Suprapubic skin (tissue), 4 donors: Measurements from ENCODE around the gene PRDM10. TPM values are rescaled to one million over a fixed set of nuclear protein-coding genes. Genes with fewer than 3 reads are reported as not detected.

Experiments used
- DNase-seq, 2 donors: peaks; one replicate each; pipeline ENCODE4 v3.0.0-alpha.2; 2019; ENCODE audit warnings: low spot score in 2 of 2
- H3K27ac ChIP-seq: fragments of 200-600 bp; sonication (generic); one replicate; pipeline ENCODE4 v1.5.1; 2019
- H3K27me3 ChIP-seq: fragments of 200-600 bp; sonication (generic); one replicate; pipeline ENCODE4 v1.5.1; 2019
- H3K36me3 ChIP-seq: fragments of 200-600 bp; sonication (generic); one replicate; pipeline ENCODE4 v1.5.1; 2019
- H3K4me1 ChIP-seq: fragments of 200-600 bp; sonication (generic); one replicate; pipeline ENCODE4 v1.5.1; 2019
- H3K4me3 ChIP-seq: fragments of 200-600 bp; sonication (generic); one replicate; pipeline ENCODE4 v1.5.1; 2019; ENCODE audit warnings: mild to moderate bottlenecking
- H3K9me3 ChIP-seq: fragments of 200-600 bp; sonication (generic); one replicate; pipeline ENCODE4 v1.5.1; 2019
- CTCF ChIP-seq, 2 donors: fragments of 200-600 bp in 1 of 2; fragments of 450-650 bp in 1 of 2; sonication (generic) in 1 of 2; IDR thresholded peaks; one replicate each; pipeline ENCODE4 v1.5.1; 2016 to 2019; ENCODE audit warnings: antibody characterized with exemption in 2 of 2, mild to moderate bottlenecking in 1 of 2, moderate library complexity in 1 of 2
- EP300 ChIP-seq: sonication (generic); formaldehyde crosslinking; IDR thresholded peaks from one replicate; pipeline ENCODE4 v1.6.1; 2017; ENCODE audit warnings: antibody characterized with exemption
- POLR2A ChIP-seq, 2 donors: fragments of 450-650 bp; IDR thresholded peaks; one replicate each; pipeline ENCODE4 v1.6.1; 2017; ENCODE audit warnings: antibody characterized with exemption in 2 of 2, mild to moderate bottlenecking in 2 of 2, moderate library complexity in 2 of 2
- POLR2AphosphoS5 ChIP-seq, 3 donors: sonication (generic); formaldehyde crosslinking; IDR thresholded peaks; one replicate each; pipeline ENCODE4 v1.6.1; 2017; ENCODE audit warnings: antibody characterized with exemption in 3 of 3
- WGBS: methylation state at CpG from one replicate; pipeline ENCODE4 v1.1.5; 2018; 5-methylcytosine and 5-hydroxymethylcytosine counted together
- total RNA-seq, 4 donors: library from RNA; depleted of rRNA; stranded (reverse); fragments of >200 nt; gene quantifications; one replicate each; pipeline ENCODE4 v1.1.0, GENCODE V29; 2016

The PRDM10 gene
- total RNA-seq, 4 donors from 2014 or later, result 11.4 to 49.8 (median 13.4) TPM

GRCh38 chr11:130000552-130001176 is 2.0 kb downstream of the PRDM10 start:
- Histone ChIP-seq H3K36me3 (no peaks in the 10 kb centered on the region), H3K27me3 (no peaks in the 10 kb centered on the region), H3K4me1 (peaks cover 28% of the 10 kb centered on the region), H3K9me3 (no peaks in the 10 kb centered on the region), H3K4me3 (peak overlapping the region; percentile 81), H3K27ac (peak overlapping the region; percentile 99)
- no peak for DNase-seq
- TF ChIP-seq EP300 (no peak), POLR2A (IDR thresholded peaks at IDR 0.05) (no peak), CTCF (IDR thresholded peaks at IDR 0.05) (no peak), POLR2AphosphoS5 (IDR thresholded peaks at IDR 0.05) (no peak)
- 82% methylated on average over 18 of the region's 18 CpGs for WGBS

DNA sequence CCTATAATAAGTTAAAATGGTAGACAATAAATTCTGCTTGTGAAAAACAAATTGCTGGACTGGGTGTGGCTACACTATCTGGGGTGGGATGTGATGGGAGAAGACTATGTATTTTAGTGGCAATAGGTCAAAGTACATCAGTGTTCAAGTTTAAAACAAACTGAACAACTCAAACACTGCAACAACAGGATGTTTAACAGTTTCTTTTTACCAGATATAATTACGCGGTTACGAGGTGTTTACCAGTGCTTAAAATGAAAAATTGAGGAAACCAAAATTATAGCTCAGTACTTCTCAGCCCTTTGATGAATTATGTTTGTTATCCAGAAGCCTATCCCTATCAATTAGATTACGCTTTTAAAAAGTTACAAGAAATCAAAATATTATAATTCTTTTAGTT is 3.2 kb downstream of the PRDM10 start:
- 94% methylated on average over 4 of the region's 4 CpGs for WGBS

DNA sequence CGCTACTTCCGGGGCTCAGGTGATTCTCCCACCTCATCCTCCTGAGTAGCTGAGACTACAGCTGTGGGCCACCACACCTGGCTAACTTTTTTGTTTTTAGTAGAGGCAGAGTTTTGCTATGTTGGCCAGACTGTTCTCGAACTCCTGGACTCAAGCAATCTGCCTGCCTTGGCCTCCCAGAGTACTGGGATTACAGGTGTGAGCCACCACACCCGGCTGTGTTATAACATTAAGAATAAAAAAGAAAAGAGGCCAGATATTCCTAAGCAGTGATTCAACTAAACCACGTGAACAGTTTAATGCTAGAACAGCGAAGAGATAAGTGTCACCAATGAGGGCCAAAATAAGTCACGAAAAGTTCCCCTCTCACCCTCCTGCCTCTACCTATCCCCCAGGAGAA is 3.7 kb downstream of the PRDM10 start:
- WGBS, result 87% methylated on average over 7 of the region's 7 CpGs
- Histone ChIP-seq H3K36me3 (no peaks in the 10 kb centered on the region), H3K4me3 (no peak overlapping the region), H3K4me1 (peaks cover 24% of the 10 kb centered on the region), H3K9me3 (no peaks in the 10 kb centered on the region), H3K27me3 (no peaks in the 10 kb centered on the region), H3K27ac (no peak overlapping the region)
- TF ChIP-seq POLR2AphosphoS5 (IDR thresholded peaks at IDR 0.05) (no peak), POLR2A (IDR thresholded peaks at IDR 0.05) (no peak), EP300 (no peak), CTCF (IDR thresholded peaks at IDR 0.05) (no peak)
- no peak for DNase-seq

More for the DNA sequence above, 3.2 kb downstream of the PRDM10 start:
- Histone ChIP-seq H3K4me3 (no peak overlapping the region), H3K27ac (no peak overlapping the region), H3K9me3 (no peaks in the 10 kb centered on the region), H3K4me1 (peaks cover 28% of the 10 kb centered on the region), H3K36me3 (no peaks in the 10 kb centered on the region), H3K27me3 (no peaks in the 10 kb centered on the region)
- no peak for TF ChIP-seq EP300
- no peak for DNase-seq

DNA sequence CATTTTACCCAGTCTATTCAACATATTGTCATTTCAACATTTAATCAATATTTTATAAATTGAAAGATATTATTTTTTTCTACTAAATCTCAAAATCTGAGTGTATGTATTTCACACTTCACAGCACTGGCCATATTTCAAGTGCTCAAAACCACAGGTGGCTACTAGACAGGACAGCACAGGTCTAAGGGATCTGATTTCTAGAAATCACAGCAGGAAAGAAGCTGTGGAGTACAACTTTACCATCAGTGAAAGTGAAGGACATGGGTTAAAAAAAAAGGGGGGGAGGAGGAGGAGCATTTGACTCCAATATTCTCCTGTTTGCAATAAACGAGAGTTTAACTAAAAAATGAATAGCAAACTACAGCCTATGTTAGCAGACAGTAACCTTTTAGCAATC is 4.5 kb downstream of the PRDM10 start:
- Histone ChIP-seq H3K4me1 (peaks cover 20% of the 10 kb centered on the region), H3K4me3 (no peak overlapping the region), H3K27me3 (no peaks in the 10 kb centered on the region), H3K27ac (no peak overlapping the region), H3K9me3 (no peaks in the 10 kb centered on the region), H3K36me3 (no peaks in the 10 kb centered on the region)
- whole genome bisulfite sequencing, result 52% methylated on average over 1 of the region's 1 CpG
- TF ChIP-seq CTCF (IDR thresholded peaks at IDR 0.05) (no peak), POLR2AphosphoS5 (IDR thresholded peaks at IDR 0.05) (no peak), POLR2A (IDR thresholded peaks at IDR 0.05) (no peak), EP300 (no peak)
- no peak for DNase-seq

DNA sequence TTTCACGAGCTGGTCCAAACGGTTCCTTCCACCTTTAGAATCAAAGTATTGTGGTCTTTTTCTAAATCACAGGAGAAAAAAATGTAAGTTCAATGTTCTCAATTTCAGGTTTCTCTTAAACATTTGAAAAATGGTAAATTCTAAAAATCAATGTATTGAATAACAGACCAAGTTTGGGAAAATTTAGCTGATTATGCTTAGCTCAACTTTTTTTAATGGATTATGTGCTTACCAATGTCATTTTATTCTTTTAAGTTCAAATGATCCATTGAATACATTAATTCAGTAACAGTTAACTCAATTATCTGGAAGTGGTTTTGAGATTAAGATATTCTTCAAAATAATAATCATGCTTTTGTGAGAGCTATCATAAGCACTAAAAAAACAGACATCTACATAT is 5.1 kb downstream of the PRDM10 start:
- TF ChIP-seq POLR2AphosphoS5 (IDR thresholded peaks at IDR 0.05) (no peak), POLR2A (IDR thresholded peaks at IDR 0.05) (no peak), EP300 (no peak), CTCF (IDR thresholded peaks at IDR 0.05) (no peak)
- H3K27ac ChIP-seq, result no peak overlapping the region
- no peak overlapping the region for H3K4me3 ChIP-seq
- peaks cover 20% of the 10 kb centered on the region for H3K4me1 ChIP-seq
- no peaks in the 10 kb centered on the region for H3K27me3 ChIP-seq
- H3K36me3 ChIP-seq, result no peaks in the 10 kb centered on the region
- 90% methylated on average over 2 of the region's 2 CpGs for WGBS
- no peaks in the 10 kb centered on the region for H3K9me3 ChIP-seq
- no peak for DNase-seq
